ENCODE measurements around the gene PRDM11.

PRDM11 gene

DNA sequence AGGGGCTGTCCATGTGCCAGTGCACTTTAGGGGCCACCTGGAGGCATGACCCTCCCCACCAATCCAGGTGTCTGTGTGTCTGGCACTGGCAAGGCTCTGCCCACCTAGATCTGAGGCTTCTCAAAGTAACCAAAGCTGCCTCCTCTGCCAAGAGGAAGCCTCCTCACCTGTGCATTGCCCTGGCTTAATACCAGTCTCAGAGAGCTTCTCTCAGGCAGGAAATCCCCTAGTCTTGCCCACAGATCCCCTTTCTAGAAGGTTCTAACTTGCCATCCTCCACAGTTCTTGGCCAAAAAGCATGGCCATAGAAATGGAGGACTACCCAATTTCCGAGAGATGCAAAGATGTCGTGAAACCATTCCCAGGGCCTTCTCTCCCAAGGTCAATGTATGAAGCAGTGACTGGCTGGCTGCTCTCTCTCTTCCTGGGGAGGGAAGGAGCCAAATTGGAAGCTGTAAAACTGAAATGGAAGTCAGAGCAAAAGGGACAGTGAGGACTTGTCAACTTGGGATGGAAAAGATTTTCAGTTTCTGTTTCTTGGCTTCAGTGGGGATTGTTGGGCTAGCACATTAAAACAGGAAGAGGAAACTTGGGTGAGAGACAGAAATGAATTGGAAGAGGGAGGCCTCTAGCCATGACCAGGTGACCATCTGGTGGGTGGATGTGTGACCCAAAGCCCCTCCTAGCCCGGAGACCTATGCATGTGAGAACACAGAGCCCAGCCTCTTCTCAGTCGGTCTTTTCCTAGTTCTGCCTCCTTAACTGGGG lies 68.8 kb downstream of the PRDM11 start:
- H3K4me3 ChIP-seq (ENCODE audit: low read length), result no peak overlapping the region
- DNase-seq (ENCODE audit: low read depth), result no peak
- TF ChIP-seq, protein P1, sequence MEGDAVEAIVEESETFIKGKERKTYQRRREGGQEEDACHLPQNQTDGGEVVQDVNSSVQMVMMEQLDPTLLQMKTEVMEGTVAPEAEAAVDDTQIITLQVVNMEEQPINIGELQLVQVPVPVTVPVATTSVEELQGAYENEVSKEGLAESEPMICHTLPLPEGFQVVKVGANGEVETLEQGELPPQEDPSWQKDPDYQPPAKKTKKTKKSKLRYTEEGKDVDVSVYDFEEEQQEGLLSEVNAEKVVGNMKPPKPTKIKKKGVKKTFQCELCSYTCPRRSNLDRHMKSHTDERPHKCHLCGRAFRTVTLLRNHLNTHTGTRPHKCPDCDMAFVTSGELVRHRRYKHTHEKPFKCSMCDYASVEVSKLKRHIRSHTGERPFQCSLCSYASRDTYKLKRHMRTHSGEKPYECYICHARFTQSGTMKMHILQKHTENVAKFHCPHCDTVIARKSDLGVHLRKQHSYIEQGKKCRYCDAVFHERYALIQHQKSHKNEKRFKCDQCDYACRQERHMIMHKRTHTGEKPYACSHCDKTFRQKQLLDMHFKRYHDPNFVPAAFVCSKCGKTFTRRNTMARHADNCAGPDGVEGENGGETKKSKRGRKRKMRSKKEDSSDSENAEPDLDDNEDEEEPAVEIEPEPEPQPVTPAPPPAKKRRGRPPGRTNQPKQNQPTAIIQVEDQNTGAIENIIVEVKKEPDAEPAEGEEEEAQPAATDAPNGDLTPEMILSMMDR (conservative IDR thresholded peaks at IDR 0.05; ENCODE audit: low read length), result no peak

DNA sequence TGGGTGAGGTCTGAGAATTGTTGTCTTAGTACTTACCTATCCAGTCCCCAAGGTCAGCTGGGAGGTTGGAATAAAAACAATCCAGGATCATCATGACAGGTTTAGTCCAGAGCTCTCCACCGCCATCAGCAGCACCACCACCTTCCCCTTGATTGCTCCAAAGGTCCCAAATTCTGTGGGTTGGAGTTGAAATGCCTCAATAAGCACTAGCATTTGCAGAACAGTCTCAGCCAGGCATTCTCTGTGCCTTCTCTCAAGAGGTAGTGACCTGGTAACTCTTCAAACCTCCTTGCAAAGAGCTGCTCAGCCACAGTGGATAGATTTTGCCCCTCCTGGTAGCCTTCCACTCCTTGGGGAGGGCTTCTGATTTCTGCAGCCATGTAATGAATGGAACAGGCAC lies 69.6 kb downstream of the PRDM11 start:
- TF ChIP-seq, protein P1 (conservative IDR thresholded peaks at IDR 0.05; ENCODE audit: low read length), result no peak
- no peak overlapping the region for H3K4me3 ChIP-seq (ENCODE audit: low read length)
- no peak for DNase-seq (ENCODE audit: low read depth)

DNA sequence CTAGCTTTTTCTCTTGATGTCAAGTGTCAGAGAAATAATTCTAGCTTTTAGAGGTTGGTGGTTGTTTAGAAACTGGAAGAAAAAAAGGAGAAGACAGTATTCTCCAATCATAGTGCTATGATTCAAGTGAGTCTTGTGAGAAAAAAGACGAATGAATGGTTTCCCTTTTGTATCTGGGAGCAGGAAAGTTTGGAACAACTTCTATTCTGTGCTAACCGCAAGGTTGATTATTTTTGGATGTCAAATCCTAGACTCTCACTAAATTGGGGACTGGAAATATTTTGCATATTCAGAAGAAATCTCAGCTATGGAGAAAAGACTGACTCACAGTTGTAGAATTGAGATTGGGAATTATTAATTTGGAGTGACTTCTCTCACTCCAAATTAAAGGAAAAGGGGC lies 70.5 kb downstream of the PRDM11 start:
- TF ChIP-seq, protein P1 (conservative IDR thresholded peaks at IDR 0.05; ENCODE audit: low read length), result no peak
- peak; percentile 2 for DNase-seq (ENCODE audit: low read depth)
- H3K4me3 ChIP-seq (ENCODE audit: low read length), result no peak overlapping the region

DNA sequence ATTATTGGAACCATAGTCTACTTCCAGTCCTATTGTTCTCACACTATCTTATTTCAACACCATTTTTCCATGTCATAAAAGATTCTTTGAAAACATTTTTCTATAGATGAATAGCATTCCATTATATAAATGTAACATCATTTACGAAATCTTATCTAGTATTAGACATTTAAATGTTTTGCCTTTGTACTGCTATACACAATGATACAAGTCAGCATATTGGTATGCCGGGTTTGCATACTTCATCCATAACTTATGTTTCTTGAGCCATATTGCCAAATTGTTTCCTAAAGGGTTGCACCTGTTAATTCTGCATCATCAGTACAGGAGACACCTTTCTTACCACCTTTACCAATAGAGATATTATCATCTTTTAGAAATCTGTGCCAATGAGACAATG lies 71.6 kb downstream of the PRDM11 start:
- DNase-seq (ENCODE audit: low read depth), result peak; percentile 12
- TF ChIP-seq, protein P1 (conservative IDR thresholded peaks at IDR 0.05; ENCODE audit: low read length), result no peak
- H3K4me3 ChIP-seq (ENCODE audit: low read length), result no peak overlapping the region

DNA sequence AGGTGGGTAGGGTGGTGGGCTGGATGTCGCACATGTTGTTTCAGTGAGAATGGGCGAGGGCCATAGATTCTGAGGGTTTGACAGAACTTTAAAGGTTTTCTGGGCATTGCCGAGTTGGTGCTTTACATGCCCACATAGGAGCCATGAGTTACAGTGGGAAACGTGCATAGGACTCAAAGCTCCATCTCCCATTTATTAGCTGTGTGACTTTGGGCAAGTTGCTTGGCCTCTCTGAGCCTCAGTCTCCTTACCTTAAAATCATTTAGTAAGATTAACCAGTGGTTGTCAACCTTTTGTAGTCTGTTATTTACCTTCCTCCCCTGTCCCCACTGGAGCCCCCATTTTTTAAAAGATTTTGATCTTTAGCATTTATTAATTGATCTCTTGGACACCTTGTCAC lies 72.3 kb downstream of the PRDM11 start:
- H3K4me3 ChIP-seq (ENCODE audit: low read length), result no peak overlapping the region
- TF ChIP-seq, protein P1 (conservative IDR thresholded peaks at IDR 0.05; ENCODE audit: low read length), result no peak
- no peak for DNase-seq (ENCODE audit: low read depth)

DNA sequence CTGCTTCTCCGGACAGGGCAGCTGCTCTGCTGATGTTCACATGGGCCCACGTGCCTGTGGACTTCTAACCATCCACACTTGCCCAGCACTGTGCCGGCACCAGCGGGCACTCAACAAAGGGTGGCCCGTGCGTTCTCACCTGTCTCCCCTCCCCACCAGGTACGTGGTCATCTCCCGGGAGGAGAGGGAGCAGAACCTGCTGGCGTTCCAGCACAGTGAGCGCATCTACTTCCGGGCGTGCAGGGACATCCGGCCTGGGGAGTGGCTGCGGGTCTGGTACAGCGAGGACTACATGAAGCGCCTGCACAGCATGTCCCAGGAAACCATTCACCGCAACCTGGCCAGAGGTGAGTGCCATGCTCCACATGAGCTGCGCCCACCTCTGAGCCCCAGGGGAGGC lies 73.0 kb downstream of the PRDM11 start:
- H3K4me3 ChIP-seq (ENCODE audit: low read length), result no peak overlapping the region
- DNase-seq (ENCODE audit: low read depth), result no peak
- TF ChIP-seq, protein P1 (conservative IDR thresholded peaks at IDR 0.05; ENCODE audit: low read length), result no peak

DNA sequence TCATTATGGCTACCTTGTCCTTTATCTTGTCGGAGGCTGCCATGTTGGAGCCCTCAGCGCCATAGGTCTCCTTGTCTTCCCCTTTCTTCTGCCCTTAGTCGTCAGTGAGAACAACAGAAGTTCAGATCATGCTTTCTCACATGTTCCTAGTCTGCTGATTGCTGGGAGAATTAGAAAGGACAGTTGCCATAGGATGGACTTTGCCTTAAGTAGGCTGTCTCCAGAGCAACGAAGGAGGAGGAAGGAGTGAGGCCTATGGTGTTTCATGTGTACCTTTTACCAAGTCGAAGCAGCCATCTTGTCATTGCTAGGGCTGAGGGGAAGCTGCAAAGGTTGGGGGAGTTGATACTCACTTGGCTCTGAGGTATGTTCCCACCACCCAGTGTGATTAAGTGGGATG lies 77.1 kb downstream of the PRDM11 start:
- TF ChIP-seq, protein P1 (conservative IDR thresholded peaks at IDR 0.05; ENCODE audit: low read length), result no peak
- no peak overlapping the region for H3K4me3 ChIP-seq (ENCODE audit: low read length)
- DNase-seq (ENCODE audit: low read depth), result no peak
